ENCODE data around the gene C2orf74. TPM values are rescaled to one million over a fixed set of nuclear protein-coding genes. Genes with fewer than 3 reads are reported as not detected.
"Not testable (repeated sequence)": the region's sequence is repeated elsewhere in the genome, so short reads cannot be mapped to it uniquely, and the experiment has no call there.

C2orf74 gene
- total RNA-seq, 1 donor from 2014 or later, result 11.5 TPM

DNA sequence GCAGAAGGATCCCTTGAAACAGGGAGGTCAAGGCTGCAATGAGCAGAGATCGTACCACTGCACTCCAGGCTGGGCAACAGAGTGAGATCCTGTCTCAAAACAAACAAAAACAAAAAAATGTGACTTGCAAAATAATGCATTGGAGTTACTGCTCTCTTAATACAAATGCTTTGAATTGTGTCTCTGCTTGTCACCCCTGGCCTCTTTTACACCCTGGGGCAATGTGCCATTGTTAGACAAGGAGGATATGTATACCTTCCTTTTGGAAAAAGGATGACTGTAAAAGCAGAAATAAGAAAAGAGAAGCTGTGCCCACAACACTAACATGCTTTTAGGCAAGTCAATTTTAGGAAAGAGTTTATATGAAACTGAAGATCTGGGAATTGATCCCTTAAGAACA is 20.8 kb upstream of the C2orf74 start:
- H3K9me3 ChIP-seq (ENCODE audit: insufficient read depth, low read depth, low read length), result no peaks in the 10 kb centered on the region
- no peak overlapping the region for H2AFZ ChIP-seq (ENCODE audit: low read depth, low read length)
- H3K9me3 Mint-ChIP-seq (ENCODE audit: unreplicated experiment), result no peaks in the 10 kb centered on the region
- H3K36me3 ChIP-seq (ENCODE audit: insufficient read depth, low read length), result no peaks in the 10 kb centered on the region
- H3K4me1 ChIP-seq (ENCODE audit: insufficient read depth, low read length), result no peaks in the 10 kb centered on the region
- no peak overlapping the region for H3K4me3 Mint-ChIP-seq (ENCODE audit: unreplicated experiment)
- FAIRE-seq (no peak), DNase-seq (ENCODE audit: low read depth) (no peak)
- H3K4me3 ChIP-seq (ENCODE audit: insufficient read depth, low read depth, low read length), result no peak overlapping the region
- H3K4me2 ChIP-seq (ENCODE audit: low read length), result no peak overlapping the region
- H3K27ac ChIP-seq (ENCODE audit: low read depth, low read length), result no peak overlapping the region
- peaks cover 3% of the 10 kb centered on the region for H3K36me3 Mint-ChIP-seq (ENCODE audit: low read depth, unreplicated experiment)
- peaks cover 4% of the 10 kb centered on the region for H3K4me1 Mint-ChIP-seq (ENCODE audit: low read depth, unreplicated experiment)
- H3K79me2 ChIP-seq (ENCODE audit: insufficient read depth, low read length), result peaks cover 4% of the 10 kb centered on the region
- TF ChIP-seq, protein P1, sequence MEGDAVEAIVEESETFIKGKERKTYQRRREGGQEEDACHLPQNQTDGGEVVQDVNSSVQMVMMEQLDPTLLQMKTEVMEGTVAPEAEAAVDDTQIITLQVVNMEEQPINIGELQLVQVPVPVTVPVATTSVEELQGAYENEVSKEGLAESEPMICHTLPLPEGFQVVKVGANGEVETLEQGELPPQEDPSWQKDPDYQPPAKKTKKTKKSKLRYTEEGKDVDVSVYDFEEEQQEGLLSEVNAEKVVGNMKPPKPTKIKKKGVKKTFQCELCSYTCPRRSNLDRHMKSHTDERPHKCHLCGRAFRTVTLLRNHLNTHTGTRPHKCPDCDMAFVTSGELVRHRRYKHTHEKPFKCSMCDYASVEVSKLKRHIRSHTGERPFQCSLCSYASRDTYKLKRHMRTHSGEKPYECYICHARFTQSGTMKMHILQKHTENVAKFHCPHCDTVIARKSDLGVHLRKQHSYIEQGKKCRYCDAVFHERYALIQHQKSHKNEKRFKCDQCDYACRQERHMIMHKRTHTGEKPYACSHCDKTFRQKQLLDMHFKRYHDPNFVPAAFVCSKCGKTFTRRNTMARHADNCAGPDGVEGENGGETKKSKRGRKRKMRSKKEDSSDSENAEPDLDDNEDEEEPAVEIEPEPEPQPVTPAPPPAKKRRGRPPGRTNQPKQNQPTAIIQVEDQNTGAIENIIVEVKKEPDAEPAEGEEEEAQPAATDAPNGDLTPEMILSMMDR (IDR thresholded peaks at IDR 0.05; ENCODE audit: insufficient read depth, low read depth, low read length), result no peak
- TF ChIP-seq EZH2 (IDR thresholded peaks at IDR 0.05; ENCODE audit: insufficient read depth, low read length), result no peak
- no peak overlapping the region for H3K27ac Mint-ChIP-seq (ENCODE audit: unreplicated experiment)
- no peaks in the 10 kb centered on the region for H3K27me3 ChIP-seq (ENCODE audit: insufficient read depth, low read length)
- no peaks in the 10 kb centered on the region for H3K27me3 Mint-ChIP-seq (ENCODE audit: low read depth, unreplicated experiment)
- no peaks in the 10 kb centered on the region for H4K20me1 ChIP-seq (ENCODE audit: insufficient read depth, low read length)
- H3K9ac ChIP-seq (ENCODE audit: low read length), result no peak overlapping the region

DNA sequence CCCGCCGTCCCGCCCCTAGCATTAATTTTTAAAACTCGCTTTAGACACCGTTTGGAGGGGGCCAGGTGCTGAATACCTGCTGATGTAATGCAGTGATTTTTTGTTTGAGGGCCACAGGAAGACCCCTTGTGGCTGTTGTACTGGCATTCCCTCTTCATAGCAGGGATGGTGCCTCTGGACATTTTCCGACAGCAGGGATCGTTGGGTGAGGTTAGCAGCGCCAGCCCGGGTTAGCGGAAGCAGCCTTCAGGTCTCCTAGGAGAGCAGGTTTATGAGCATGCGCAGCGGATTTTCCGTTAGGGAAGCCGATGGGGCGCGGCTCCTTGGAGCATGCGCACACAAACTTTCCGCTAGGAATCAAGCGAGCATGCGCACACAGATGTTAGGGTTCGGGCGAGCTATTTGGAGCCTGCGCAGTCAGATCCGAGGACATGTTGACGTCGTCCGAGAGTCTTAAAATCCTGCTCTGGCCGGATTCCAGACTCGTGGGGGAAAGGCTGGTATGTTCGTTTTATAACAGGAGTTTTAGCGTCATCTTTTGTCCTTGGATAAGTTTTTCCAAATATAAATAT is 17.2 kb upstream of the C2orf74 start:
- Mint-ChIP-seq H3K27me3 (ENCODE audit: low read depth, unreplicated experiment) (no peaks in the 10 kb centered on the region), H3K9me3 (ENCODE audit: unreplicated experiment) (no peaks in the 10 kb centered on the region), H3K36me3 (ENCODE audit: low read depth, unreplicated experiment) (peaks cover 5% of the 10 kb centered on the region), H3K4me1 (ENCODE audit: low read depth, unreplicated experiment) (peaks cover 4% of the 10 kb centered on the region), H3K27ac (ENCODE audit: unreplicated experiment) (peak overlapping the region; percentile 94), H3K4me3 (ENCODE audit: unreplicated experiment) (peak overlapping the region; percentile 89)
- Histone ChIP-seq H3K4me1 (ENCODE audit: insufficient read depth, low read length) (no peaks in the 10 kb centered on the region), H2AFZ (ENCODE audit: low read depth, low read length) (peak overlapping the region; percentile 83), H3K9me3 (ENCODE audit: insufficient read depth, low read depth, low read length) (no peaks in the 10 kb centered on the region), H3K4me3 (ENCODE audit: insufficient read depth, low read depth, low read length) (peak overlapping the region; percentile 79), H3K79me2 (ENCODE audit: insufficient read depth, low read length) (peaks cover 4% of the 10 kb centered on the region), H3K27ac (ENCODE audit: low read depth, low read length) (peak overlapping the region; percentile 70), H4K20me1 (ENCODE audit: insufficient read depth, low read length) (no peaks in the 10 kb centered on the region), H3K36me3 (ENCODE audit: insufficient read depth, low read length) (peaks cover 3% of the 10 kb centered on the region), H3K9ac (ENCODE audit: low read length) (peak overlapping the region; percentile 83), H3K27me3 (ENCODE audit: insufficient read depth, low read length) (no peaks in the 10 kb centered on the region), H3K4me2 (ENCODE audit: low read length) (peak overlapping the region; percentile 88)
- DNase-seq (ENCODE audit: low read depth) (peak; percentile 89), FAIRE-seq (peak; percentile 74)
- no peak for TF ChIP-seq EZH2 (IDR thresholded peaks at IDR 0.05; ENCODE audit: insufficient read depth, low read length)
- TF ChIP-seq, protein P1 (IDR thresholded peaks at IDR 0.05; ENCODE audit: insufficient read depth, low read depth, low read length), result no peak

DNA sequence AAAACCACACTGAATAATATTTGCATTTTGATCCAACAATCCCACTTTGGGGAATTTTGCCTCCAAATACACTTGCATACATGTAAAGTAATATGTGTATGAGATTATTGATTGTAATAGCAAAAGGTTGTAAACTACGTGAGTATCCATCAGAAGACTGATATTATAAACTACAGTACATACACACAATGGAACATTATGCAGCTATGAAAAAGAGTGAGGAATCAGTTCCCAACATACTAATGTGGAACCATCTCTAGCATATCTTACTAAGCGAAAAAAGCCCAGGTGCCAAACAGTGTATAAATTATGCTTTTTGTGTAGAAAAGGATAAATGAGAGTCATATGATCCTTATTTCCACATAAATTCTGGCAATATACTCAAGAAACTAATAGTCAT is 16.0 kb upstream of the C2orf74 start:
- H3K79me2 ChIP-seq (ENCODE audit: insufficient read depth, low read length), result peaks cover 4% of the 10 kb centered on the region
- H3K27ac ChIP-seq (ENCODE audit: low read depth, low read length), result no peak overlapping the region
- no peak overlapping the region for H2AFZ ChIP-seq (ENCODE audit: low read depth, low read length)
- H3K9me3 ChIP-seq (ENCODE audit: insufficient read depth, low read depth, low read length), result no peaks in the 10 kb centered on the region
- no peak for FAIRE-seq
- no peaks in the 10 kb centered on the region for H3K9me3 Mint-ChIP-seq (ENCODE audit: unreplicated experiment)
- peaks cover 4% of the 10 kb centered on the region for H3K4me1 Mint-ChIP-seq (ENCODE audit: low read depth, unreplicated experiment)
- no peaks in the 10 kb centered on the region for H3K27me3 Mint-ChIP-seq (ENCODE audit: low read depth, unreplicated experiment)
- H3K36me3 Mint-ChIP-seq (ENCODE audit: low read depth, unreplicated experiment), result peaks cover 8% of the 10 kb centered on the region
- no peak overlapping the region for H3K4me3 ChIP-seq (ENCODE audit: insufficient read depth, low read depth, low read length)
- H4K20me1 ChIP-seq (ENCODE audit: insufficient read depth, low read length), result no peaks in the 10 kb centered on the region
- H3K27me3 ChIP-seq (ENCODE audit: insufficient read depth, low read length), result no peaks in the 10 kb centered on the region
- no peak overlapping the region for H3K27ac Mint-ChIP-seq (ENCODE audit: unreplicated experiment)
- TF ChIP-seq, protein P1 (IDR thresholded peaks at IDR 0.05; ENCODE audit: insufficient read depth, low read depth, low read length), result no peak
- TF ChIP-seq EZH2 (IDR thresholded peaks at IDR 0.05; ENCODE audit: insufficient read depth, low read length), result no peak
- H3K36me3 ChIP-seq (ENCODE audit: insufficient read depth, low read length), result peaks cover 3% of the 10 kb centered on the region
- H3K4me1 ChIP-seq (ENCODE audit: insufficient read depth, low read length), result no peaks in the 10 kb centered on the region
- H3K9ac ChIP-seq (ENCODE audit: low read length), result no peak overlapping the region
- no peak for DNase-seq (ENCODE audit: low read depth)
- H3K4me3 Mint-ChIP-seq (ENCODE audit: unreplicated experiment), result peak overlapping the region; percentile 89
- H3K4me2 ChIP-seq (ENCODE audit: low read length), result peak overlapping the region; percentile 88

DNA sequence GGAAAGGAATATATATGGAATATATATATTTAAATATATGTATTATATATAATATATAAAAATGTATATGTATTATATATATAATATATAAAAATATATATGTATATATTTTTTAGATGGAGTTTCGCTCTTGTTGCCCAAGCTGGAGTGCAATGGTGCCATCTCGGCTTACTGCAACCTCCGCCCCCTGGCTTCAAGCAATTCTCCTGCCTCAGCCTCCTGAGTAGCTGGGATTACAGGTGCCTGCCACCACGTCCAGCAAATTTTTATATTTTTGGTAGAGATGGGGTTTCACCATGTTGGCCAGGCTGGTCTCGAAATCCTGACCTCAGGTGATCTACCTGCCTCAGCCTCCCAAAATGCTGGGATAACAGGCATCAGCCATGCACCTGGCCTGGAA is 13.9 kb upstream of the C2orf74 start:
- H3K27me3 Mint-ChIP-seq (ENCODE audit: low read depth, unreplicated experiment); H3K9ac ChIP-seq (ENCODE audit: low read length); H3K27me3 ChIP-seq (ENCODE audit: insufficient read depth, low read length); H3K4me1 Mint-ChIP-seq (ENCODE audit: low read depth, unreplicated experiment); H3K27ac ChIP-seq (ENCODE audit: low read depth, low read length); H2AFZ ChIP-seq (ENCODE audit: low read depth, low read length); H3K4me3 ChIP-seq (ENCODE audit: insufficient read depth, low read depth, low read length); H3K27ac Mint-ChIP-seq (ENCODE audit: unreplicated experiment); H3K9me3 Mint-ChIP-seq (ENCODE audit: unreplicated experiment); H4K20me1 ChIP-seq (ENCODE audit: insufficient read depth, low read length); FAIRE-seq; H3K9me3 ChIP-seq (ENCODE audit: insufficient read depth, low read depth, low read length); H3K36me3 ChIP-seq (ENCODE audit: insufficient read depth, low read length); H3K4me2 ChIP-seq (ENCODE audit: low read length); H3K79me2 ChIP-seq (ENCODE audit: insufficient read depth, low read length); H3K4me3 Mint-ChIP-seq (ENCODE audit: unreplicated experiment); H3K4me1 ChIP-seq (ENCODE audit: insufficient read depth, low read length); DNase-seq (ENCODE audit: low read depth): not testable (repeated sequence)
- peaks cover 17% of the 10 kb centered on the region for H3K36me3 Mint-ChIP-seq (ENCODE audit: low read depth, unreplicated experiment)
